Right ventricle myocardium inferior (tissue), 1 donor: ENCODE data around the gene OPCML. TPM values are rescaled to one million over a fixed set of nuclear protein-coding genes. Genes with fewer than 3 reads are reported as not detected.

ENCODE experiments used
- ATAC-seq: fragments of 200-7000 bp; cut with Tn5 transposase; one replicate; pipeline ENCODE4 v1.9.1; 2020; ENCODE audit warnings: mild to moderate bottlenecking, moderate library complexity
- DNase-seq: peaks from one replicate; pipeline ENCODE4 v3.0.0; 2021; ENCODE audit errors: missing footprints
- intact Hi-C: fragments of 100-400 bp; cut with DNase I; formaldehyde crosslinking; loops from one replicate; pipeline ENCODE4 v1.11.0; 2022
- total RNA-seq: library from RNA; stranded (reverse); fragmentation: NEBNext Ultra II Directional; extraction: Animal tissue kit (Norgen Biotek cat#: 25700); gene quantifications from one replicate; pipeline ENCODE4 v1.2.1, GENCODE V29; 2021
- donor health status: DM: no; HTN: yes; CAD: no; lungs with severe emphysema.

The OPCML gene
- total RNA-seq, 1 donor from 2014 or later, result 0.05 TPM

DNA sequence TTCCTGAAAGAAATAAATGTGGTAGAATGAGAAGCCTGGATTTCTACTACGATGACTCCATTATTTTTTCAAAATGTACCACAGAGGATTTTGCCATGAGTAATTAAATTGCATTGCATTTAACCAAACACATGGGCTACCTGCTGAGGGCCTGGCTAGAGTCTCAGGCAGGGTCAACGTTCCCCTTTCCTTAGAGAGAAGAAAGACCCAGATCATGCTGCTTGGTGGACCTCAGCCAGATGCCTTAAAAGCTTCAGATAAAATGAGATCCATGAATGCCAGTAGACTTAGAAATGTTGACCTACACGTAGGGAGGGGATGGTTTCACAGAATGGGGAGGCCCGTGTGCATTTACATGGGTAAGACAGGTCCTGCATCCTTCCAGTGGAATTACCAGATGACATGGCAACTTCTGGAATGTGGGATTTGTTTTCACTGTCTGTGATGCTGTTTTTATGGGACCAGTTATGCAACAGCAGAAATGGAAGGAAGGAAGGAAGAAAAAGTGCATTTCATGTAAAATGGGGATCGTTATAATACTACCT is 1092.5 kb downstream of the OPCML start:
- no peak for DNase-seq
- ATAC-seq, result no peak

DNA sequence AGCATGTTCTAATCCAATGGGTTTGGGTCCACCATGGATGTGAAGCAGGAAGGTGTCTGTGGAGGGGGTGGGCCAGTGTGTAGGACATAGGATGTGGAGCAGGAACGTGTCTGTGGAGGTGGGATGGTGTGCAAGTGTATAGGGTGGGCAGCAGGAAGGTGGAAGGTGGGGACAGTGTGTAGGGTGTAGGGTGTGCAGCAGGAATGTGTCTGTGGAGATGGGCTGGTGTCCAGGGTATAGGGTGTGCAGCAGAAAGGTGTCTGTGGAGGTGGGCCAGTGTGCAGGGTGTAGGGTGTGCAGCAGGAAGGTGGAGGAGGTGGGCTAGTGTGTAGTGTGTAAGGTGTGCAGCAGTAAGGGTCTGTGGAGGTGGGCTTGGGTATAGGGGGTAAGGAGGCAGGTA is 1093.9 kb downstream of the OPCML start:
- ATAC-seq, result no peak
- DNase-seq, result no peak
- intact Hi-C loops, result no loop called here

More for the DNA sequence above, 1092.5 kb downstream of the OPCML start:
- intact Hi-C loops, result no loop called here

- intact Hi-C loops, result no loop called here
- ATAC-seq (no peak), DNase-seq (no peak)
Measured at GRCh38 chr11:132430429-132431062, 1101.8 kb downstream of the OPCML start.

DNA sequence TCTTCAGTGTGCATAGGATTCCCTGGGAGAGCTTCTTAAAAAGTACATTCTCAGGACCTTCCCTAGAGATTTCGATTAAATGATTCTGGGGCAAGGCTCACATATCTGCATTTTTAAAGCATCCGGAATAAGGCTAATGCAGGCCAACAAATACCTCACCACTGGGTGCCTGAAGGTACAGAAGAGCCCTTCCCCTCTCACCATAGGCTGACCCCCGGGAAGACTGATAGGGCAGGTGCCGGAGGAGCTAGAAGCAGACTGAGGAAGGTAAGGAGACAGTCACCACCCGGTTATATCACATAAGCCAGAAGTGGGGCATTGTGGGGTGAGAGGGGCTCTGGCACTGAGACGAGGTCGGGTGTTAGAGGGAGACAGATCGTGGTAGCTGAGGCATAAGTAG is 1102.6 kb downstream of the OPCML start:
- intact Hi-C loops, result no loop called here
- ATAC-seq (no peak), DNase-seq (no peak)

DNA sequence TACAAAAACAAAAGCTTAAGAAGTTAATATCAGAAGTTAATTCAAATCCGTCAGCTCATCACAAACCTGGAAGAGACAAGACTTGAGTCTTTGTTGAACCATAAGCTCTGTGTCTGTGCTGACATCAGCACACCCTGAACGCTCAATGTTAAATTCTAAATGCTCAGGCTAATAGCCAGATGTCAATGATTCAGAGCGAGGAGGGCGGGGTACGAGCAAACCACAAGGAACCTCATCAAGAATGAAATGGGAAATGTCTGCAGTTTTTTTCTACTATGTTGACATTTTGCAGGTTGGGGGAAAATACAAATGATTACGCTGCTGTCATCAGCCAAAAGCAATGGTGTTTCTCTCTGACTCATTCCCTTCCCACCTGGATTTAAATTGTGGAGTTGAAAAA is 1104.7 kb downstream of the OPCML start:
- ATAC-seq (no peak), DNase-seq (no peak)
- intact Hi-C loops, result no loop called here

- no peak for DNase-seq
- ATAC-seq, result no peak
- intact Hi-C loops, result no loop called here
Measured at GRCh38 chr11:132424433-132424832, 1107.9 kb downstream of the OPCML start.

DNA sequence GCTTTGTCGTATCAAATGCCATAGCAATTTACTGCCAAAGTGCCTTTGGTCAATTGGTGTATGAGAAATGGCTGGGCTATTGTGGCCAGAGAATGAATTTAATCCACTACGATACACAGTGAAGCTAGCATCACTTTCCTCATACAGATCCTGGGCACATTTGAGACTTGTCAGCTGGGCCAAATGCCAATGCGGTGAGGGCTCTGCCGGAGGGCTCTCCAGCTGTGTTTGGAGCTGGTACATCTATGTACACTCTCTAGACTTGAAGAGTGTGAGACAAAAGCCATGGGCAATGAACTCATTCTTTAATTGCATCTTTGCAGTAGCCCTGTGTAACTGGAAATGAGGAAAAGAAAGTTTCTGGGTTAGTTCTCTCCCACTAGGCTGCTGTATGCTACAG is 1109.0 kb downstream of the OPCML start:
- ATAC-seq (no peak), DNase-seq (no peak)
- intact Hi-C loops, result no loop called here

DNA sequence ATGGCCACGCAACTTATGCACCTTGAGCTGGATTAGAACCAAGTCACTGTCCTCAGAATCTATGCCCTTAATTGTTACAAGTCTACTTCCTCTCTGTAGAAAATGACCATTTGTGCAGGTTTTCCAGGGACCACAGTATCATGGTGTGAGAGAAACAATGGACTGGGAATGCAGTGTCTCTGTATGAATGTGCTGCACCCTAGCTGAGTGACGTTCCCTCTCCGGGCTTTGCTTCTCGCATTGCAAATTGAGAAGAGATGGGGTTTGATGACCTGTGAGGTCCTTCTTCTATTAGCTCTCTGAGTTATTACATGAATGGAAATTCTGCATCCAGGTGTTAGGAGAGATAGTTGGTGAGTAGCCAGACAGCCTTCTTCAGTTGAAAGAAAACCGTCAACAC is 1109.6 kb downstream of the OPCML start:
- intact Hi-C loops, result no loop called here
- ATAC-seq (no peak), DNase-seq (no peak)

- ATAC-seq (no peak), DNase-seq (no peak)
- intact Hi-C loops, result no loop called here
Measured at GRCh38 chr11:132421555-132421954, 1110.7 kb downstream of the OPCML start.

DNA sequence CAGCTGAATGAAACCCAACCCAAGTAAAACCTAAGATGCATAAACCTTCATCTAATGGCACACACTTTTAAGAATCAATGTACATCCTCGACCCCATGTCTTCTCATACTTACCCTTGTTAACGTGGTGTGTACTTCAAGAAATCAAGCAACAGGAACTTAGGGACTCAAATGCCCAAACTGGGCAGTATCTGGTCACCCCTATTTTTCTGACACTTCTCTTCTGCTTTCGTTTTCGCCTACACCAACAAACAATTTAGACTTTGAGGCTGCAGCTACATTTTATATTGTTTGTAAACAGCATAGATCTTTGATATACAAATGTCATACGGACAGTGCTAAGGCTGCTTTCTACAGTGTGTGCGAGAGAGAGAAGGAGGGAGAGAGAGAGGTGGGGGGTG is 1117.8 kb downstream of the OPCML start:
- DNase-seq (no peak), ATAC-seq (no peak)
- intact Hi-C loops, result no loop called here

- intact Hi-C loops, result no loop called here
- ATAC-seq (no peak), DNase-seq (no peak)
Measured at GRCh38 chr11:132410383-132410782, 1121.9 kb downstream of the OPCML start.

DNA sequence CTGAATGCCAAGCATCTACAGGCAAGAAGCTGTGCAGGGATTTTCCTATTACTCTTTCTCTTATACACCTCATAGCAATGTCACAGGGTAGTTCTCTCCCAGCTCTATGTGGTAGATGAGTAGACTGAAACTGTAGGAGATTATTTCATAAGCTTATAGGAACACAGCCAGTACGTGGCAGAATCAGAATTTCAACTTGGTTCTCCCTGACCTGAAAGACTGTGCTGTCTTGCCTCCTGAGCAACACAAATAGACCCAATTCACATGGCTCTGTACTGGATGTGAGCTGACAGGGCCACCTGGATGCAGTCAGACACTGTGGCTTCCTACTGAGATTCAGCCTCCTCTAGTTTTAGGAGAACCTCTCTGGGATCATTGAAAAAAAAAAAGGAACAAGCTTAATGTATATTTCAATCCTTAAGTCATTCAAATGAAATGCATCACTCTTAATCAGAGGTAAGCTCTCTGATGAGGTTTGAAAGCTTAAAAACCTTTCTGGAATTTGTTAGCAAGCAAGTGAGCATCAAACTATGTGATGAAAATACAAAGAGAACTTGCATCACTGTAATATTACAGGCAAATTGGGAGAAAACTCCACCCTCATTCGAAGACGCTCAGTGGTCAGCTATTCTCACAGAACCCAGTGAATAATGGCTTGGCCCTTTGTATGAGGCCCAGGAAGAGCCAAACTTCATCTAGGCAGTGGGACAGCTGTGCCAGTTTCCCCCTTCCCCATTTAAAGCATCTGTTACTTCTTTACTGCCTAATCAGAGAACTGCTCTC is 1122.5 kb downstream of the OPCML start:
- no peak for DNase-seq
- ATAC-seq, result no peak
- intact Hi-C loops, result no loop called here

DNA sequence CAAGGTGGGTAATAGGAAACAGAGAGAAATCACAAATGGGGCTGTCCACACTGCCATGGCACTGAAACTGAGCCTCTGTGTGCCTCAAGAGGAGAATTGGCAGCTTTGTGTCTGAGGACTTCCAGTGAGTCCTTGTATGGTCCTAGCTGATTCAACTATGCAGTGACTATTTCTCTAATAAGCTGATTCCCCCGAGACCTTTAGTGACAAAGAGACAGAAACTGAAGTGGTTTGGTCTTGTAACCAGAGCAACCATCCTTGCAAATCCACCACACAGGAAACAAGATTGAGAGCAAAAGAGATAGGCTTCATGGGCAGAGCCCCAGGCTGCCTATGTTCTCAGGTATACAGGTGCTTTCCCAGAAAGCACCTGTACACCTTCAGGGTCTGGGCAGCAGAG is 1123.4 kb downstream of the OPCML start:
- intact Hi-C loops, result no loop called here
- DNase-seq (no peak), ATAC-seq (no peak)

DNA sequence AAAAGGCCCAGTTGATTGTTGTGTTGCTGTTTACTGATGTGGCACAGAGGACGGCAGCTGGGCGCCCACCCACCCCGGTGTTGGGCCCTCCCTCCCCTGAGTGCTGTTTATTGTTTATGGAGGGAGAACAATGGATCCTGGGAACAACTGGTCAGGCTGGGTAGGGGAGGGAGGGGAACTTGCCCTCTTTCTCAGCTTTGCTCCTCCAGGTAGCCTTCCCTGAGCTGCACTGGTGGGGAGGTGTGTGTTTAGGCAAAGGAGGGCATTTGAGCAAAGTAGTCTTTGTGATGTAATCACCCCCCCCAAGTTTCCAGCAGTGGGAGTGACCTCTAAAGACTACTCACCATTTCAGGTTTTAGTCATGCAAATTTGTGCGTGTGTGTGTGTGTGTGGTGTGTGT is 1126.6 kb downstream of the OPCML start:
- intact Hi-C loops, result no loop called here
- ATAC-seq, result no peak
- DNase-seq, result no peak

DNA sequence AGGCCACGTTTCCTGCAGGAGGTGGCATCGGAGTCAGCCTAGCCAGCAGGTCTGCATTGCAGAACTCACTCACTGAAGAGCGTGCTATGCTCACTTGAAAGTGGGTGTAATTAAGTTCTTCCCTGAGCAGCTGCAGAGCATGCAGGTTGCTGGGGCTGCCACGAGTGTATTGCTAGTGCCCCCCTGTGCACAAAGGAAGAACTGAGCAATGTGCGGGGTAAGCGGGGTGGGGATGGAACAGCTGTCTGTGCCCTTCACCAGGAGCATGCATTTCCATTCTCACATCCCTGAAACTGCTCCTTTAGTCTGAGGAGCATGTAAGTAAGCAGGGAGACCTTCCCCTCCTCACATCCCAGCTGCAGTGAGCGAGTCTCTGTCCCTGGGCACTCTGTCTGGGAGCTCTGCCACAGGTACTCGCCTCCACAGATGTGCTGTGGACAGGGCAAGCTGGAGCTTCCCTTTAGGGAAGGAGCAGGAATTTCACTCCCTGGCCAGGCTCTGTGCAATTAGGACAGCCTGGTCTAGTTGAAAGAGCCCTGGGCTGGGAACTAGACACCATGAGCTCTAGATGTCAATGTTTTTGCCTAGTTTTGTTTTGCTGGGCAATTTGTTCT is 1130.1 kb downstream of the OPCML start:
- no peak for DNase-seq
- intact Hi-C loops, result loop anchor here (2.0 kb wide), 1 partner anchor 287 kb away; no protein-coding TSS in a partner anchor
- ATAC-seq, result peak; percentile 56

- ATAC-seq (no peak), DNase-seq (no peak)
- intact Hi-C loops, result no loop called here
Measured at GRCh38 chr11:132396318-132396717, 1136.0 kb downstream of the OPCML start.

DNA sequence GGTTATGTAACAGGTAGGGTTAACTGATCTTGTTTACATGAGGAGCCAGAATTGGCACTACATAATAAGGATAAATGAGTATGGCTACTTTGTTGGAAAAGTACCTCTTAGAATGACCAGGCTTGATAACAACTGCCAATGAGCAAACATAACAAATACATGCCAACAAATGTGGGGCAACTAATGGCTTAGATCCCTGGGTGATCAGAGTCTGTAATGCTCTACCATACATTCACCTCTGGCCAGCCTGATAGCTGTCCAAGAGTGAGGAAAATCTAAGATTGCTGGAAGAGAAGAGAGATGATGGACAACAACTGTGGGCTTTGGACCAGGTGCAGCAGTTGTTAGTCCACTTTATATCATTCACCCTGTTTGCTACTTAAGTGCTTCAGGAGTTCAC is 1136.9 kb downstream of the OPCML start:
- DNase-seq (no peak), ATAC-seq (no peak)
- intact Hi-C loops, result no loop called here

DNA sequence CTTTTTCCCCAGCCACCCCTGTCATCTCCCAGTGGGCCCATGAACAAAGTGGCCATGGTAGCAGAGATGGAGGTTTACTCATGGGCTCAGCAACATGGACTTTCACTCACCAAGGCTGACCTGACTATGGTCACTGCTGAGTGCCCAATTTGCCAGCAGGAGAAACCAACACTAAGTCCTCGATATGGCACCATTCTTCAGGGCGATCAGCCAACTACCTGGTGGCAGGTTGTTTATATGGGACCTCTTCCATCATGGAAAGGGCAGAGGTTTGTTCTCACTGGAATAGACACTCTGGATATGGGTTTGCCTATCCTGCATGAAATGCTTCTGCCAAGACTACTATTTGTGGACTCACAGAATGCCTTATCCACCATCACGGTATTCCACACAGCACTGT is 1152.8 kb downstream of the OPCML start:
- ATAC-seq (no peak), DNase-seq (no peak)
- intact Hi-C loops, result no loop called here

DNA sequence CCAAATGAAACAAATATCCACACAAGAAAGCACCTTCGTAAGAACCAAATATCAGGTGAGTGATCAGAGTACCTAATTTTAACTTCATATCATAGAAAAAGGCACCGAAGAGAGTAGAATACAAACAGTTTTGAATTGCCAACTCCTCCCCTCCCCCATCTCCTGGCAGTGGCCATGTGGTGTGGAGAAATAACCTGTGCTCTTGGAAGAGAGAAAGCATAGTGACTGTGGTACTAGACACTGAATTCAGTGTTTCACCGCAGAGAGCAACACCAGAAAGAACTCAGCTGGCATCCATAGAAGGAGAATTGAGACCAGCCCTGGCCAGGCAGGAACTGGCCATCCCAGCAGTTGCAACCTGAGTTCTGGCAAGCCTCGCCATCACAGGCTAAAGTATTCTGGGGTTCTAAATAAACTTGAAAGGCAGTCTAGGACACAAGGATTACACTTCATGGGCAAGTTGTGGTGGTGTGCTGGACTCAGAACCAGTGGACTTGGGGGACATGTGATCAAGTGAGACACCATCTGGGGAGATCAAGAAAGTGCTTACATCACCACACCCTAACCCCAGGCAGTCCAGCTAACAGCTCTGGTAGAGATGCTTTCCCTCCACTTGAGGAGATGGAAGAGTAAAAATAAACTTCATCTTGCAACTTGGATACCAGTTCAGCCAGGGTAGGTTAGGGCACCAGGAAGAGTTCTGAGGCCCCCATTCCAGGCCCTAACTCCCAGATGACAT is 1158.7 kb downstream of the OPCML start:
- DNase-seq (no peak), ATAC-seq (no peak)
- intact Hi-C loops, result no loop called here
